ENCODE data around the gene TMEM204.
"Not testable (repeated sequence)": the region's sequence is repeated elsewhere in the genome, so short reads cannot be mapped to it uniquely, and the experiment has no call there.

TMEM204 gene

GRCh38 chr16:1581804-1582203, 48.3 kb downstream of the TMEM204 start:
- in situ Hi-C loops (cut with MboI; ENCODE audit: low sequenced_read_pairs) = no loop called here

GRCh38 chr16:1583180-1583579, 49.7 kb downstream of the TMEM204 start:
- in situ Hi-C loops (cut with MboI; ENCODE audit: low sequenced_read_pairs) = no loop called here

GRCh38 chr16:1584926-1585484, 51.5 kb downstream of the TMEM204 start:
- in situ Hi-C loops (cut with MboI; ENCODE audit: low sequenced_read_pairs) = no loop called here

GRCh38 chr16:1590366-1590765, 56.9 kb downstream of the TMEM204 start:
- in situ Hi-C loops (cut with MboI; ENCODE audit: low sequenced_read_pairs) = no loop called here

- in situ Hi-C loops (cut with MboI; ENCODE audit: low sequenced_read_pairs) = no loop called here
Measured at GRCh38 chr16:1590930-1591705, 57.7 kb downstream of the TMEM204 start.

GRCh38 chr16:1592446-1592845, 59.0 kb downstream of the TMEM204 start:
- in situ Hi-C loops (cut with MboI; ENCODE audit: low sequenced_read_pairs) = no loop called here

GRCh38 chr16:1595511-1595910, 62.0 kb downstream of the TMEM204 start:
- in situ Hi-C loops (cut with MboI; ENCODE audit: low sequenced_read_pairs) = not testable (repeated sequence)

GRCh38 chr16:1596516-1596915, 63.0 kb downstream of the TMEM204 start:
- in situ Hi-C loops (cut with MboI; ENCODE audit: low sequenced_read_pairs) = no loop called here

- in situ Hi-C loops (cut with MboI; ENCODE audit: low sequenced_read_pairs) = no loop called here
Measured at GRCh38 chr16:1597154-1597553, 63.7 kb downstream of the TMEM204 start.

GRCh38 chr16:1601031-1601430, 67.6 kb downstream of the TMEM204 start:
- in situ Hi-C loops (cut with MboI; ENCODE audit: low sequenced_read_pairs) = no loop called here

GRCh38 chr16:1601489-1601888, 68.0 kb downstream of the TMEM204 start:
- in situ Hi-C loops (cut with MboI; ENCODE audit: low sequenced_read_pairs) = no loop called here

GRCh38 chr16:1602285-1602684, 68.8 kb downstream of the TMEM204 start:
- in situ Hi-C loops (cut with MboI; ENCODE audit: low sequenced_read_pairs) = no loop called here
